Mesodermal cell (in vitro differentiated cells): ENCODE data around the gene NPC1.

Source experiments
- H3K27ac ChIP-seq: 2 replicates; pipeline ENCODE4 v1.7.0; 2013; ENCODE audit warnings: mild to moderate bottlenecking, low read depth, low read length, moderate library complexity; ENCODE audit not compliant: severe bottlenecking
- H3K36me3 ChIP-seq: 2 replicates; pipeline ENCODE4 v1.7.1; 2013; ENCODE audit warnings: mild to moderate bottlenecking, low read length, moderate library complexity; ENCODE audit not compliant: control insufficient read depth, insufficient read depth
- H3K4me1 ChIP-seq: one replicate; pipeline ENCODE4 v1.7.1; 2013; ENCODE audit warnings: mild to moderate bottlenecking, low read length; ENCODE audit not compliant: insufficient read depth, control insufficient read depth, poor library complexity, severe bottlenecking
- H3K4me3 ChIP-seq: 2 replicates; pipeline ENCODE4 v1.7.0; 2013; ENCODE audit warnings: low read length, control low read depth, mild to moderate bottlenecking; ENCODE audit not compliant: insufficient read depth, poor library complexity, severe bottlenecking; ENCODE audit errors: extremely low read depth
- H3K9me3 ChIP-seq: 2 replicates; pipeline ENCODE4 v1.7.1; 2013; ENCODE audit warnings: mild to moderate bottlenecking, low read length, moderate library complexity; ENCODE audit not compliant: control insufficient read depth
- WGBS, 2 experiments: methylation state at CpG; one replicate each; pipeline ENCODE4 v1.1.5; 2013; ENCODE audit warnings: missing lambda C conversion rate in 2 of 2; ENCODE audit not compliant: insufficient coverage in 2 of 2; 5-methylcytosine and 5-hydroxymethylcytosine counted together

The NPC1 gene

DNA sequence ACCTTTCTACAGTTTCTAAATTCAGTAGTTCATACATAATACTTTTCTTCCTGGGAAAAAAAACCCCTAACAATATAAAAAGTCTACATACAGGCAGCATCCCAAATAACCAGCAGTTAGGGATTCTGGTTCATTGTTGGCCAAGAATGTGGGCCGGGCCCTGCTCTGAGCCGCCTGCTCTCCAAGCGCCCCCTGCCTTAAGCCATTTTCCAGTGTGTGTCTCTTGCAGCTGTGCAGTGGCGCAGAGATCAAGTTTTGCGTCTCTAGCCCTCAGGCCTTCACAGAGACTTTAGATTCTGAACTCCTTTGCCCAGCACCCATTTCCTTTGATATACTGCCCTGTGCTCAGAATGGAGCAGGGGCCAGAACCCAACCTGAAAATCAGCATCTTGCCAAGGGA lies 50.1 kb downstream of the NPC1 start:
- no peak overlapping the region for H3K4me3 ChIP-seq
- no peaks in the 10 kb centered on the region for H3K9me3 ChIP-seq
- no peak overlapping the region for H3K27ac ChIP-seq
- H3K4me1 ChIP-seq, result peaks cover 13% of the 10 kb centered on the region
- peaks cover 100% of the 10 kb centered on the region for H3K36me3 ChIP-seq
- 90 to 95% methylated on average over 5 of the region's 5 CpGs for WGBS, 2 experiments

- H3K4me1 ChIP-seq, result peaks cover 15% of the 10 kb centered on the region
- H3K36me3 ChIP-seq, result peaks cover 97% of the 10 kb centered on the region
- no peak overlapping the region for H3K27ac ChIP-seq
- no peaks in the 10 kb centered on the region for H3K9me3 ChIP-seq
- no peak overlapping the region for H3K4me3 ChIP-seq
- 94 to 96% methylated on average over 16 of the region's 16 CpGs for WGBS, 2 experiments
Measured at GRCh38 chr18:23534276-23534675, 52.0 kb downstream of the NPC1 start.

DNA sequence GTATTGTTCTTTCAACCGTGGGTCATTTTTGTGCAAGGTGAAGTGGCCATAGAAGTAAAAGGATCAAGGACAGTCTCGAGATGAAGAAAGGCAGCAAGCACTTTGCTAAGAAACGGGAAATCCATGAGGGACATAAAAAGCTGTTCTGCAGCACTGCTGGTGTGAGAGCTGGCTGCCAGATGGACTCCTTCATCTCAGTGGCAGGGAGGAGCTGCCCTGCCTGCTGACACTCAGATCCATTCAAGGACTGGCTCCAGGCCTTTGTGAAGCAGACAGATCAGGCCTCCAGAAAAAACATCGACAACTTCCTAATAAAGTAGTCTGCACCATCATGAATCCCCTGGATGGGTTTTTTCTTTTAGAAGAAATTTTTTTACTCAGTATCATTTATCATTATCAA lies 53.5 kb downstream of the NPC1 start:
- Histone ChIP-seq H3K4me1 (peaks cover 21% of the 10 kb centered on the region), H3K27ac (no peak overlapping the region), H3K4me3 (no peak overlapping the region), H3K9me3 (no peaks in the 10 kb centered on the region), H3K36me3 (peaks cover 96% of the 10 kb centered on the region)
- 89 to 97% methylated on average over 3 of the region's 4 CpGs for WGBS, 2 experiments

DNA sequence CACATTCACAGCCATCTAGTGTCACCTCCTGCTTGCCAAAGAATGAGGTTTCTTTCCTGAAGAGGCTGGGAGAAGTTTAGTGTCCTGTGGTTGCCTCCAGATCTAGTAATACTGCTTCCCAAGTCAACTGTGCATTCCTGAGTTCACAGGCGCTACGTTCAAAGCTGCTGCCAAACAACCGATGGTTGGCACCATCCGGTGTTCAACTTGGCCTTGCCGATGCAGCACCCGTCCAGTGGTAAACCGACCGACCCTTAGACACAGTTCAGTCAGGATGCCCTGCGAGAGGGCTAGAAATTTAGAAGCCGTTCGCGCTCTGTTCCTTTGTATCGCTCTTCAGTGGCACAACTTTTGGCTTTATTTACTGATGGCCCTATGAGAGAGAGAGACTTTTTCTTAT lies 54.4 kb downstream of the NPC1 start:
- H3K9me3 ChIP-seq, result no peaks in the 10 kb centered on the region
- WGBS, 2 experiments, result 94 to 99% methylated on average over 13 of the region's 13 CpGs
- H3K36me3 ChIP-seq, result peaks cover 96% of the 10 kb centered on the region
- no peak overlapping the region for H3K27ac ChIP-seq
- H3K4me1 ChIP-seq, result peaks cover 21% of the 10 kb centered on the region
- H3K4me3 ChIP-seq, result no peak overlapping the region

- Histone ChIP-seq H3K4me1 (peaks cover 25% of the 10 kb centered on the region), H3K36me3 (peaks cover 94% of the 10 kb centered on the region), H3K4me3 (no peak overlapping the region), H3K27ac (peak overlapping the region; percentile 30), H3K9me3 (no peaks in the 10 kb centered on the region)
- 93 to 97% methylated on average over 4 to 7 of the region's 7 CpGs for WGBS, 2 experiments
Measured at GRCh38 chr18:23530195-23530594, 56.1 kb downstream of the NPC1 start.

- H3K9me3 ChIP-seq, result no peaks in the 10 kb centered on the region
- 87 to 100% methylated on average over 2 to 3 of the region's 3 CpGs for WGBS, 2 experiments
- H3K36me3 ChIP-seq, result peaks cover 92% of the 10 kb centered on the region
- H3K27ac ChIP-seq, result peak overlapping the region; percentile 30
- H3K4me1 ChIP-seq, result peaks cover 25% of the 10 kb centered on the region
- H3K4me3 ChIP-seq, result no peak overlapping the region
Measured at GRCh38 chr18:23529604-23530003, 56.7 kb downstream of the NPC1 start.

DNA sequence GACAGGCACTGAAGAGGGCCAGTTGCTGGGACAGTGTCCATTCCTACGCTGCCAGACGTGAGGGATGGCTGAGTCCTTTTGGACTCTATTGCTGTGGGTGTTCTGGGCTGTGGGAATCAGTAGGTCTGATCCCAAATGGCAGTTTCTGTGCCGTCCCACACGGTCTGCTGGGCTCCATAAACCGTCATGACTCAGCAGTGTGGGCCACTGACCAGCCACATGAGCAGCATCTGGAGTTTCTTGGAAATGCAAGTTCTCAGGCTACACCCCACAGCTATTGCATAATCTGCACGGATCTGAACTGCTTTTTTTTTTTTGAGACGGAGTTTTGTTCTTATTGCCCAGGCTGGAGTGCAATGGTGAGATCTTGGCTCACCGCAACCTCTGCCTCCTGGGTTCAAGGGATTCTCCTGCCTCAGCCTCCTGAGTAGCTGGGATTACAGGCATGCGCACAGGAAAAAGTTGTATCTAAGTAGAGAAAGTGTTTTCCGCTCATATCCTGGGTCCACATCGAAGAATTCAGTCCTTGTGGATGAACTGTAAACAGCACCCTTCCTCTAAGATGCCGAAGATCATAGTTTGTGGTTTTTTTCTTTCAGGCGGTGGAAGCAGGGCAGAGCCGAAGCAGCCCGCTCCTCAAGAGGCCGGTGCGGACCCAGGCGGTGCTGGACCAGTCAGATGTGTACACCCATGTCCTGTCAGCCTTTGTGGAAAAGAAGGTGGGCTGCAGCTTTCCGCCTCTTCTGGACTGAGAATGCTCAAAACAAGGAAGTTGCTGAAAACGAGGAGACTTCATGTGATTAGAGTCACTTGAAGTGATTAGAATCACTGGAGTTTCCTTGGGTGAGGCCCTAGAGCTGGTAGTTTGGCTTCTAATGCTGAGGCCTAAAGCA lies 57.5 kb downstream of the NPC1 start:
- H3K27ac ChIP-seq, result no peak overlapping the region
- H3K9me3 ChIP-seq, result no peaks in the 10 kb centered on the region
- H3K4me3 ChIP-seq, result no peak overlapping the region
- H3K4me1 ChIP-seq, result peaks cover 25% of the 10 kb centered on the region
- WGBS, 2 experiments, result 95 to 96% methylated on average over 18 of the region's 20 CpGs
- peaks cover 92% of the 10 kb centered on the region for H3K36me3 ChIP-seq

GRCh38 chr18:23526501-23527063 lies 59.7 kb downstream of the NPC1 start:
- H3K4me3 ChIP-seq, result no peak overlapping the region
- 88 to 95% methylated on average over 4 of the region's 5 CpGs for WGBS, 2 experiments
- peaks cover 90% of the 10 kb centered on the region for H3K36me3 ChIP-seq
- peak overlapping the region; percentile 18 for H3K27ac ChIP-seq
- peaks cover 27% of the 10 kb centered on the region for H3K4me1 ChIP-seq
- H3K9me3 ChIP-seq, result no peaks in the 10 kb centered on the region

GRCh38 chr18:23524213-23524707 lies 62.0 kb downstream of the NPC1 start:
- 91 to 96% methylated on average over 9 to 11 of the region's 14 CpGs for WGBS, 2 experiments

GRCh38 chr18:23523429-23524212 lies 62.7 kb downstream of the NPC1 start:
- Histone ChIP-seq H3K27ac (no peak overlapping the region), H3K36me3 (peaks cover 93% of the 10 kb centered on the region), H3K9me3 (no peaks in the 10 kb centered on the region), H3K4me1 (peaks cover 17% of the 10 kb centered on the region), H3K4me3 (no peak overlapping the region)
- 92 to 93% methylated on average over 7 to 10 of the region's 12 CpGs for WGBS, 2 experiments

More at GRCh38 chr18:23524213-23524707, 62.0 kb downstream of the NPC1 start:
- Histone ChIP-seq H3K9me3 (no peaks in the 10 kb centered on the region), H3K27ac (no peak overlapping the region), H3K36me3 (peaks cover 92% of the 10 kb centered on the region), H3K4me3 (no peak overlapping the region), H3K4me1 (peaks cover 24% of the 10 kb centered on the region)
